ENCODE measurements around the gene GALNT16. TPM values are rescaled to one million over a fixed set of nuclear protein-coding genes. Genes with fewer than 3 reads are reported as not detected.
A peak's percentile ranks its signal among the peaks of the same experiment; 100 is the strongest.

GALNT16 gene
- total RNA-seq, 2 donors from 2014 or later = 0.12 TPM; not detected in 1

DNA sequence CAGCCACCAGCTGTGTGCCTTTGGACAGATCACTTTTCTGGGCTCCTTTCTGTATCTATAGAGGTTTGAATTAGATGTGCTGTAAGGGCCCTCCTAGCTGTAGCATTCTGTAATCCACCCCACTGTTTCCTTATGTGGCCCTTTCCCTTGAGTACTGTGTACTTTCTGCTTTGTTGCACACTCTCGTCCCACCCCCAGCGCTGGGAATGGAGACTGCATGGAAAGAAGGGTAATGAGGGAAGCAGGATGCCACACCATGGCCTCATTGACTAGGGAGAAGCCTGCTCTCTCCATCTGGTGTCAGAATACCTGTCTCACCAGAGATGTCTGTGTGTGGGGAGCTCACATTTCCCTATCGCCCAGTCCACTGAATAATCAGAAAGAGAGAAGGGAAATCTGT, 13.6 kb upstream of the GALNT16 start:
- Mint-ChIP-seq H3K9me3 (no peaks in the 10 kb centered on the region), H3K36me3 (no peaks in the 10 kb centered on the region)
- no peak for ATAC-seq

DNA sequence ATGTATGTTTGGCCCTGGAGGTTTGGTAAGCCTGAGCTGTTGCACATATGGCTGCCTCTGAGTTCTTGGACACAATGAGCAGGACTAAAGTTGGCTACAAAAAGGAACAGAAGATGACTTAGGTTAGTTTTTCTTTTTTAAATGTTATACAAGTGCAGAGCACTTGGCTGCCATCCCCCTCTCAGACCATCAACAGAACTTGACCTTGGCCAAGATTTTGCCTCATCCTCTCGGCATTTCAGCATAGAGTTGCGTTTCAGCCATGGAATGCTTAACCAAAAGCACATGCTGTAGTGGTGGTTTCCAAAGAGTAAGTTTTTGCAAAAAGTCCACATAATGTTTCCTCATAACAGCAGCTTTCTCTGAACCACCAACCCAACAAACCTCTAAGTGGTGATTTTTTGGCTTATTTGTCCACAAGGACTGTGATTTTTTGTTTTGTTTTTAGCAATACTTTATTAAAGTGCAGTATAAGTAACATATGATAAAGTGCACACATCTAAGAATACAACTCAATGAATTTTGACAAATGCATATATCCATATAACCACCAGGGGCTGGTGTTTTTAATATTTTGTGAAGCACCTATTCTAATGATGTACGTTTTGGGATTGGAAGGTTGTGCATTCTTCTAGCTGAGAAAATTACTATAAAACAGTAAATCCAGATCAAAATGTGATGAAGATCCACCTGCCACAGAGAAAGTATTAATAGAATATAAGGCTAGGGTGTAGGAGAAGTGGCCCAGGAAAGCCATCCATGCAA, 12.1 kb upstream of the GALNT16 start:
- Mint-ChIP-seq H3K36me3 (no peaks in the 10 kb centered on the region), H3K9me3 (no peaks in the 10 kb centered on the region), H3K27ac (no peak overlapping the region)
- DNase-seq (ENCODE audit: low spot score in 2 of 2) (no peak), ATAC-seq (no peak)

More for the DNA sequence above, 13.6 kb upstream of the GALNT16 start:
- DNase-seq (ENCODE audit: low spot score in 2 of 2) = no peak
- H3K27ac Mint-ChIP-seq = no peak overlapping the region

DNA sequence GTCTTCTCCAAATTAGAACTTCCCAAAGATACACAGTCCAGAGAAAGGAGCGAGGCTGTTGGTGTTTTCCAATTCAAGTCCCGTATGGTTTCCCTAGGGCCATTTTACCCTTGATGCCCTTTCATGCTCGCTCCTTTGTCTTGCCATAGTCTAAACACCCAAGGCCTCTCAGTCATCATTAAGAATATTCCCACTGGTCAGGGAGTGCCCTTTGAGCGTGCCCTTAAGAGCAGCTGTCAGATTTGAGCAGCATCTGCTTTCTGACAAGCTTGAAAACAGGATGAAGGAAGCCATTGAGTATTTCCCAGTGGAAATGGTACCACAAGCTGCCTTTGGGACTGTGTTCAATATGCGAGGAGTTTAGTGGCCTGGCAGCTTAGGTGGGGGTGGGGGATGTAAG, 10.4 kb upstream of the GALNT16 start:
- Mint-ChIP-seq H3K27ac (no peak overlapping the region), H3K9me3 (no peaks in the 10 kb centered on the region), H3K36me3 (no peaks in the 10 kb centered on the region)
- DNase-seq (ENCODE audit: low spot score in 2 of 2) = no peak
- ATAC-seq = no peak

DNA sequence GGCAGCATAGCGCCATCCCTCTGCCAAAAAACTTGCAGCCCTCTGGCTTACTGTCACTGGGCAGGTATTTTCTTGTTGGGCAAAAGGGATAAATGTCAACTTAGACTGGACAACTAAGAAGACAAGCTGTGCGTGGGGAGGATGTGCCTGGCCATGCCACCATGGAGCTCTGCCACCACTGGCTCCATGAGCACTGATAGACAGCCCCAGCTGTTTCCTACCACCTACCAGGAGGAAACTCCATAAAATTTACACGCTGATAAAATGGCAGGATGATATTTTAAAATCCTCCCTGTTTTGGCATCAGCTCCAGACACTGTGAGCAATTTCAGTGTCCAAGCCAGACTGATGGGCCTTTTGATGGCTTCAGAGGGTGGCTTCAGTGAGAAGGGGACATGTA, 7.1 kb upstream of the GALNT16 start:
- no peak overlapping the region for H3K27ac Mint-ChIP-seq
- no peak for ATAC-seq

DNA sequence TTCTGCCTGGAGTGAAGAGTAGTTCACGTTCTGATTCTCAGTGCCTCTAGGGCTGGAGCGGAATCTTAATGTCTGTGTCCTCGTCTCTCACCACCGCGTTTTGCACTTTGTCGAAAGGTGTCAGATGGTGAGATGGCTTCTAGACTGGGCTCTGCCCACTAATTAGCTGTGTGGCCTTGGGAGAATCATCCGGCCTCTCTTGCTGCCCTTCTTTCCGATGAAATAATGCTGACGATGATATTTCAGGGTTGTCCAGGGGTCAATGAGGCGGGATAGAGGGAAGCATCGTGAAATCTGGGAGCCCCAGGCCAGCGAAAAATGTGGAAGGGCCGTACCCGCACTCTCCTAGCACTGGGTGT, 811 bp upstream of the GALNT16 start:
- no peak for ATAC-seq
- H3K36me3 Mint-ChIP-seq = no peaks in the 10 kb centered on the region
- DNase-seq (ENCODE audit: low spot score in 2 of 2) = no peak
- H3K9me3 Mint-ChIP-seq = no peaks in the 10 kb centered on the region
- H3K27ac Mint-ChIP-seq = no peak overlapping the region

More for the DNA sequence above, 7.1 kb upstream of the GALNT16 start:
- no peak for DNase-seq (ENCODE audit: low spot score in 2 of 2)
- no peaks in the 10 kb centered on the region for H3K36me3 Mint-ChIP-seq
- no peaks in the 10 kb centered on the region for H3K9me3 Mint-ChIP-seq

DNA sequence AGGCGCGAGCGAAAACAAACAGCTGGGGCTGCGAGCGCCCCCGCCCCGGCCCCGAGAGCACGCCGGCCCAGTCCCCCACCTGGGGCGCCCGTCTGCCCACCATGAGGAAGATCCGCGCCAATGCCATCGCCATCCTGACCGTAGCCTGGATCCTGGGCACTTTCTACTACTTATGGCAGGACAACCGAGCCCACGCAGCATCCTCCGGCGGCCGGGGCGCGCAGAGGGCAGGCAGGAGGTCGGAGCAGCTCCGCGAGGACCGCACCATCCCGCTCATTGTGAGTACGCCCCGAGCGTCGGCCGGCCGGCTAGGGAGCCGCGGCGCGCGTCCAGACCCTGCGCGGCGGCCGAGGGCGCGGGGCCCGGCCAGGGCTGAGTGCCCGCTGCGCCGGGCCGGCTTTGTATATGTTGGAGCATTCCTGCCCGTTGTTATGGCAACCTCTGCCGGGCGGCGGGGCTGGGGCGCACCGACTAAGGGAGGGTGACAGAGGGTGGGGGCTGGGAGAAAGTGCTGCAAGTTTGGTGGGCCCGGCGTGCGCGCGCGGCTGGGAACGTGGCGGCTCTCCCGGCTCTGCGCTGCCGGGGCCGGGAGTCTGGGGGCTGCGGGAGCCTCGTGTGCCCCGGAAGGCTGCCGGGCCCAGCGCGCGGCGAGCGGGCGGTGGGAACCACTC, 367 bp downstream of the GALNT16 start:
- Mint-ChIP-seq H3K9me3 (no peaks in the 10 kb centered on the region), H3K27ac (no peak overlapping the region), H3K36me3 (no peaks in the 10 kb centered on the region)
- ATAC-seq (peak; percentile 29 to 31), DNase-seq (ENCODE audit: low spot score in 2 of 2) (peak in 1 of 2 donors; percentile 26)

DNA sequence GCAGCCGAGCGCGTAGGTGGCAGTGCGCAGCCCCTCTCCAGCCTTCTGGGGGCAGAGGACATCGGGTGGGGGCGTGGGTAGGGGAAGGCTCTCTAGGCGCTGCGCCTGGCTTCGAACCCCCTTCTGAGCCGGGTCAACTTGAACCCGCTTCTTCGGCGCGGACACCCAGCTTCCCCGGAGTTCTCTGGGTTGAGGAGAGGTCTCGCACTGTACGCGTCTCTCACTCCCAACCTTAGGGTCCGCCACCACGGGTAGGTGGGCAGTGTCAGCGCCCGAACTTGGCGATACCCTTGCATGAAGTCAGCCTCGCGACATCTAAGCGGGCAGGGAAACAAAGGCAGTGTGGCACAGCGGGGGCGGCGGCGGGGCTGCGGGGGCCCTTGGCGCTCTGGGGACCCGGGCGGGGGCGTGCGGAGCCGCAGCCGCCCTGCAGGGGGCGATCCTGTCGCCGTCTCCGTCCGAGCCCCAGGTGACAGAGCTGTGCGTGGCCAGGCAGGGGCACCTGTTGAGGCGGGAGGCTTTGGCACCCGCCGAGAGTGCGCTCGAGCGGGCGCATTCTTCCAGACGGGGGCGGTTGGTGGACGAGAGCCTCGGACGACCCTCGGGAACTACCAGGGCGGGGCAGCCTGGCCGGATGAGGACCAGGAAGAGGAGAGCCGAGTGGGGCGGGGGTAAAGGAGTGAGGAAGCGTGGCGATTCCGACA, 1.1 kb downstream of the GALNT16 start:
- no peak overlapping the region for H3K27ac Mint-ChIP-seq
- H3K36me3 Mint-ChIP-seq = no peaks in the 10 kb centered on the region

DNA sequence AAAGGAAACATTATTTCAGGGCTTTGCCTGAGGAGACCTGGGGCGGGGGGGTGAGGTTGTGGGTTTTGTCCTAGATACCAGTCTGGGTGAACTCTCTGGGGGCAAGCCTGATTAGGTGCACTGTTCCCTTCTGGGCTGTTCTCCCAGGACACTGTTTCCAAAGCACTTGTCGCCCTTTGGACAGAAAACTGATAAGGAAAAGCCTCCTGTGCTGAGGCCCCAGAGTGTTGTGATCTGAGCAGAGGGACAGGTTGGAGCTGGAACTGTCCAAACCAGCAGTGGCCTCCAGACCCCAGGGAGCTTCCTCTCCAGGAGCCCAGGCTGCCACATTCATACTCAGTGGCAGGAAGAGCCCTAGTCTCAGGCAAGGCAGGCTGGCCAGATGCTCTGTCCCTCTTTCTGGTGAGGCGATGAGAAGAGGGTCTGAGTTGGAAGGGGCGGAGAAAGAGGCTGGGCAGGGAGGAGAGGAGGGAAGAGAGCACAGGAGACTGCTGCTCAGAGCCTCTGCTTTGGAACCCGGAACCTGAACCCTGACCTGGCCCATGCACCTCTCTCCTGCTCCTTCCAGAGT, 1.9 kb downstream of the GALNT16 start:
- Mint-ChIP-seq H3K9me3 (no peaks in the 10 kb centered on the region), H3K27ac (no peak overlapping the region), H3K36me3 (no peaks in the 10 kb centered on the region)
- ATAC-seq = no peak
- DNase-seq (ENCODE audit: low spot score in 2 of 2) = no peak

More for the DNA sequence above, 1.1 kb downstream of the GALNT16 start:
- DNase-seq (ENCODE audit: low spot score in 2 of 2) (peak in 1 of 2 donors; percentile 78), ATAC-seq (peak; percentile 82 to 88)
- H3K9me3 Mint-ChIP-seq = no peaks in the 10 kb centered on the region

DNA sequence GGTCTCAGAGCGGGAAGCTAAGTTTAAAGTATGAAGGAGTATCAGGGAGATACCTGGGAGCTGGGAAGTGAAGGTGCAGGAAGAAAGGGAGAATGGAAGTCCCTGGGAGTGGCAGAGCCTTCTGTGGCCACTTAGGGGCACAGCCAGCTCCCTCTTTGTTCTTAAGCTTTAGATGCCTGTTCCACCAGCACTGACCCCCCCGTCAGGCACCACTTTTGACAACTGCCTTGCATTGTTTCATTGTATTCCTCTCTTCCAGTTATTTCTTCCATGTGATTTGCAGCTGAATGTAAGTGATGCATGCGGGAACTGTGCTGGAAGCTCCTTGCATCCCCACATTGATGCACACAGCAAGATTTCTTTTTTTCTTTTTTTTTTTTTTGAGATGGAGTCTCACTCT, 2.6 kb downstream of the GALNT16 start:
- no peak for ATAC-seq
- DNase-seq (ENCODE audit: low spot score in 2 of 2) = no peak
- H3K9me3 Mint-ChIP-seq = no peaks in the 10 kb centered on the region
- no peak overlapping the region for H3K27ac Mint-ChIP-seq
- no peaks in the 10 kb centered on the region for H3K36me3 Mint-ChIP-seq

DNA sequence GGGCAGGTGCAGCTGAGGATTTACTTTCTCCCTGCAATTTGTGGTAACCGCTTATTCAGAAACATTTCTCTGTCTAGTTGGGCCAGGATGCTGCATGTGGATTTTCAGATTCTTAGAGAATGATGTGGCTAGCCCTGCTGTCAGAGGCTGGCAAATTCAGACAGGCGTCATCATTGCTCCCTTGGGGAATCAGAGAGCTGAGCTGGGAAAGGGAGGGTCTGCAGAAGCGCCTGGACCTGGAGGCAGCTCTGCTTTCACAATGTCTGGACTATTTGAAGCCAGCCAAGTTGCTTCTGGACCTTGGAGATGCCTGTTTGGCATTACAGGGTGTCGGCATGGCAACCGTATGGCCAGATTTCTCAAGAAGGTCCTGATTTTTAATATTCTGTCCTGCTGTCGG, 3.4 kb downstream of the GALNT16 start:
- ATAC-seq = no peak
- H3K27ac Mint-ChIP-seq = no peak overlapping the region
- H3K9me3 Mint-ChIP-seq = no peaks in the 10 kb centered on the region
- no peaks in the 10 kb centered on the region for H3K36me3 Mint-ChIP-seq
- DNase-seq (ENCODE audit: low spot score in 2 of 2) = no peak

DNA sequence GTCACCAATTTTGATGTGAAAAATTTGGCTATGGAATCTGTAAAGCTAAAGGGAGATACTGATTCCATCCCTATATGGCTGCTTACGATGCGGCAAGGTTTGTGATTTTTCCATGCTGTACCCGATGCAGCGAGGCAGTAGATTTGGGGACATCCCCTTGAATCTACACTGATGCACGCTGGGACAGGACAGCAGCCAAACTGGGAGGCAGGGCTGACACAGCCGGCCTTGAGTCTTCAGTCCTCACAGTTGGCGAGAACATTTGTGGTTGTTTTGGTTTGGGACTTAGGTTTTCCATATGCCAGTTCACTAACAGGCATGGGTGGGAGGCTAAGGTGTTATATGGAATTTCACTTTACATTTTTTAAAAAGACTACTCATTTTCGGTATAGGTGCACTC, 3.8 kb downstream of the GALNT16 start:
- no peaks in the 10 kb centered on the region for H3K36me3 Mint-ChIP-seq
- no peaks in the 10 kb centered on the region for H3K9me3 Mint-ChIP-seq
- no peak for ATAC-seq
- no peak for DNase-seq (ENCODE audit: low spot score in 2 of 2)
- no peak overlapping the region for H3K27ac Mint-ChIP-seq

DNA sequence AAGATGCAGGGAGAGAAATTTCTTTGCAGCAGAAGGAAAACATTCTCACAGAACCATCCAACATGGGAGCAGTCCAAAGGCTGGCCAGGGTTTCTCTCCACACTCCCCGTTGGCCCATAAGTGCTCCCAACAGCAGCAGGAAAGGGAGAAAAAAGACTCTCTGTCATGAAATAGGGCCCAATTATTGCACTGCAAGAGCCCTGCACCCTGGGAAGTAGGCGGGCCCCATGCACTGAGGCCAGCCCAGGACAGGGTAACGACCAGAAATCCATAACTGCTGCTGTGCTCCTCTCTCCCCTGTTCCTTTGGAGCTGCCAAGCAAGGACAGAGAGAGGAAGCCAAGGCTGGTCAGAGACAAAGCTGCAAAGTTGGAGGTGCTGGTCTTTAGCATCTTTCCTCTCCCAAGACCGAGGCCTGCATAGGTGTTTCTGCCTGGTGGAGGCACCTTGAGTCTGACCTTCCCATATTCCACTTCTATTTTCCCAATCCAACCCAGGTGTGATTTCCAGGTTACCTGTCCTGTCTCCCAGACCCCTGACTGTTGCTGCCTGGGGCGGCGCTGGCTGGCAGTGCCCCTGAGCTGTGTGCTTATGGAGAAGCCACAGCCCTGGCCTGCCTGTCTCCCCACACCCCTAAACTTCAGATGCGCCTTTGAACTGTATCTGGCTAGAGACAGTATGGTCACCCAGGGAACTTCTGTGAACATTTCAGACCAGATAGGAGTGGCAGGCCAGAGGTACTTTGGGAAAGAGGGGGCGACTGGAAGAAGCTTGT, 6.8 kb downstream of the GALNT16 start:
- ATAC-seq (no peak), DNase-seq (ENCODE audit: low spot score in 2 of 2) (no peak)
- Mint-ChIP-seq H3K36me3 (no peaks in the 10 kb centered on the region), H3K27ac (no peak overlapping the region), H3K9me3 (no peaks in the 10 kb centered on the region)

DNA sequence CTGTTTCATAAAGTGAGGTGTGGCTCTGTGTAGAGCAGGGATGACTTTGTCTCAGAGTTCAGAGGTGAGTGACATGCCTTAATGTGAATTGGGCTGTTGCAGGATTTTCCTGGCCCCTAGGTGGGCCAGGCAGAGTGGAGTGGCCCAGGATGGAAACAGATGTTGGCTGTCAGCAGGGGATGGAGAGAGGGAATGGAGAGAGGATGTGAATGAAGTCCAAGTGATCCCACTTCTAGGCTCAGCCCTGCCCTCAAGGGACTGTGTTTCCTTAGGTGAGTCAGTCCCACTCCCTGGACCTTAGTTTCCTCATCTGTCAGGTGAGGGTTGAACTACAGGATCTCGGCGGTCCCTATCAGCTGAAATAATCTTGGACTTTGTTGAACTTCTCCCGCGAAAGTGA, 7.5 kb downstream of the GALNT16 start:
- no peaks in the 10 kb centered on the region for H3K9me3 Mint-ChIP-seq
- H3K36me3 Mint-ChIP-seq = no peaks in the 10 kb centered on the region
- H3K27ac Mint-ChIP-seq = no peak overlapping the region
- DNase-seq (ENCODE audit: low spot score in 2 of 2) (no peak), ATAC-seq (no peak)

DNA sequence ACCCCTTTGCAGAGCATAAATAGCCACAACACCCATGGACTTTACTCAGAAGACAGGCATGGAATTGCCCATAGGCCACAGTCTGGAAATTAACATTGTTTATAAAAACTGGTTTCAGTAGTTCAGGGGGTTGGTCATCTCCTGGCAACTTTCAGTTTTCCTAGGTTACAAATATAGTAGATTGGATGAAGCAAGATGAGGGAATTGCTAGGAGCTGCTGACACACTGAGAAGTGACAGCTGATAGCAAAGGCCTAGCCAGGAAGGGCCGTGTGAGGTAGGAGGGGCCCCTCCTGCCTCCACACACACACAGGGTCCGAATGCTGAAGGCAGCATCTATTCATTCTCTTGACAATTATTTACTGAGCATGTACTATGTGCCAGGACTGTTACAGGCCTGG, 8.3 kb downstream of the GALNT16 start:
- DNase-seq (ENCODE audit: low spot score in 2 of 2) (no peak), ATAC-seq (no peak)
- Mint-ChIP-seq H3K27ac (no peak overlapping the region), H3K9me3 (no peaks in the 10 kb centered on the region), H3K36me3 (no peaks in the 10 kb centered on the region)

DNA sequence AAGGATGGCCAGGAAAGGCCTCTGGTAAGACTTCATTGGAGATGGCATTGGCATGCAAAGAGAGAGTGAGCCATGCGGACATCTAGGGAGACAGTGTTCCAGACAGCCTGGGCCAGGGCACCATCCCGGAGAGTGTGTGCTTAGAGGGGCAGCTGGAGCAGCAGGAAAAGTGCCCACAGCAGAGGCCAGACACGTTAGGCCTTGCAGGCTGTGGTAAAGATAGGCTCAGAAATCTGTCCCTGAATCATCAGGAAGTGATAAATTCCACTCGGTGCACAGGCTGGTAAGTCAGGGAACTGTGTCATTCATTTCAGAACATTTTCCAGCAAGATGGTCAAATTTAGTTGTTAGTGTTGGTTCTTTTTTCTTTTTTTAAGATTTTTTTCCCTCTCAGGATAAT, 8.8 kb downstream of the GALNT16 start:
- Mint-ChIP-seq H3K36me3 (no peaks in the 10 kb centered on the region), H3K9me3 (no peaks in the 10 kb centered on the region), H3K27ac (no peak overlapping the region)
- DNase-seq (ENCODE audit: low spot score in 2 of 2) (no peak), ATAC-seq (no peak)

DNA sequence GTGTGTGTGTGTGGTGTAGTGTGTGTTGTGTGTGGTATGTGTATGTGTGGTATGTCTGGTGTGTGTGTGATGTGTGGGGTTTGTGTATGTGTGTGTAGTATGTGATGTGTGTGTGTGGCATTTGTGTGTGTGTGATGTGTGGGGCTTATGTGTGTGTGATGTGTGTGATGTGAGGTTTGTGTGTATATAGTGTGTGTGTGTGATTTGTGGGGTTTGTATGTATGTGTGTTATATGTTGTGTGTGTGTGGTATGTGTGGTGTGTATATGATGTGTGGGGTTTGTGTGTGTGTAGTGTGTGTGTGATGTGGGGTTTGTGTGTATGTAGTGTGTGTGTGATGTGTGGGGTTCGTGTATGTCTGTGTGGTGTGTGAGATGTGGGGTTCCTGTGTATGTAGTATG, 9.4 kb downstream of the GALNT16 start:
- H3K9me3 Mint-ChIP-seq = no peaks in the 10 kb centered on the region
- ATAC-seq = no peak

DNA sequence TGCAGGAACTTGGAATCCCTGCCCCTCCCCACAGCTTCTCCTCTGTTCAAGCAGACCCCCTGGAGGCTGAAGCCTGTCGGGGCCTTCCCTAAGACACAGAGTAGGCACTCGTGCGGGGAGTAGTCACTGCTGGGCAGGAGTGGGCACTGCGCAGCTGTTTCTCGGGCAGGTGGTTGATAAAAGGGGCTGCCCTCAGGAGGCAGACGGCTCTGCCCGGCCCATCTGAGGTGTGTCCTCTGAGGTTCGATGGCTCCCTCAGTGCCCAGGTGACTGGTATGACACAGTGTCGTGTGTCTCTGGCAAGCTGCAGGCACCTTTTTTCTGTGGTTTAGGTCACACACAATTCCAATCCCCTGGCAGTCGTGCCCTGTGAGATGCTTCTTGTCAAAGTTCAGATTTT, 10.1 kb downstream of the GALNT16 start:
- Mint-ChIP-seq H3K9me3 (no peaks in the 10 kb centered on the region), H3K27ac (no peak overlapping the region), H3K36me3 (no peaks in the 10 kb centered on the region)
- DNase-seq (ENCODE audit: low spot score in 2 of 2) = no peak
- no peak for ATAC-seq

More for the DNA sequence above, 9.4 kb downstream of the GALNT16 start:
- H3K36me3 Mint-ChIP-seq = no peaks in the 10 kb centered on the region
- DNase-seq (ENCODE audit: low spot score in 2 of 2) = no peak
- no peak overlapping the region for H3K27ac Mint-ChIP-seq
